COR-L47 (cell line): ENCODE results near the gene KREMEN2.

Experiments
- DNase-seq: peaks from one replicate; lab custom pipeline; 2025; lab: John Stamatoyannopoulos, UW

KREMEN2 gene

GRCh38 chr16:2964475-2965336 is 631 bp downstream of the KREMEN2 start:
- DNase-seq, result peak; percentile 65

GRCh38 chr16:2966043-2966807 is 2.1 kb downstream of the KREMEN2 start:
- DNase-seq, result no peak

GRCh38 chr16:2966808-2967191 is 2.7 kb downstream of the KREMEN2 start:
- DNase-seq, result no peak

GRCh38 chr16:2967211-2967631 is 3.1 kb downstream of the KREMEN2 start:
- DNase-seq, result no peak

- no peak for DNase-seq
Observed at GRCh38 chr16:2967721-2968161, 3.7 kb downstream of the KREMEN2 start.

- no peak for DNase-seq
Observed at GRCh38 chr16:2968368-2968737, 4.3 kb downstream of the KREMEN2 start.

- DNase-seq, result peak; percentile 89
Observed at GRCh38 chr16:2968738-2969544, 4.9 kb downstream of the KREMEN2 start, which contains the start of gene PAQR4. Gene PAQR4 (plus strand): TSS chr16:2969348. CDS start chr16:2969675, 327 bp downstream.

GRCh38 chr16:2969545-2970521 is 5.8 kb downstream of the KREMEN2 start:
- DNase-seq, result peak; percentile 69

GRCh38 chr16:2970563-2970962 is 6.5 kb downstream of the KREMEN2 start:
- DNase-seq, result no peak

- no peak for DNase-seq
Observed at GRCh38 chr16:2971134-2971984, 7.3 kb downstream of the KREMEN2 start.

GRCh38 chr16:2971985-2972784 is 8.1 kb downstream of the KREMEN2 start:
- DNase-seq, result no peak

- DNase-seq, result no peak
Observed at GRCh38 chr16:2973093-2973492, 9.0 kb downstream of the KREMEN2 start.

- DNase-seq, result no peak
Observed at GRCh38 chr16:2973605-2974318, 9.7 kb downstream of the KREMEN2 start.

GRCh38 chr16:2974319-2975056 is 10.4 kb downstream of the KREMEN2 start:
- DNase-seq, result no peak

GRCh38 chr16:2975161-2975795 is 11.2 kb downstream of the KREMEN2 start:
- DNase-seq, result no peak

- no peak for DNase-seq
Observed at GRCh38 chr16:2976201-2976600, 12.1 kb downstream of the KREMEN2 start.

- no peak for DNase-seq
Observed at GRCh38 chr16:2976673-2977072, 12.6 kb downstream of the KREMEN2 start.
